MM.1S (cell line): ENCODE data around the gene TLK1.

Experiments
- DNase-seq: peaks from one replicate; pipeline ENCODE4 v3.0.0-alpha.2; 2015
- H2AFZ ChIP-seq: fragments of 300-600 bp; sonication (generic); 2 replicates; pipeline ENCODE4 v1.6.0; 2016; ENCODE audit warnings: antibody characterized with exemption, low read length
- H3F3A ChIP-seq: fragments of 300-600 bp; sonication (generic); 2 replicates; pipeline ENCODE4 v1.6.1; 2016; ENCODE audit warnings: mild to moderate bottlenecking, antibody characterized with exemption, low read length, moderate library complexity, mixed read lengths; ENCODE audit not compliant: insufficient read depth
- H3K27ac ChIP-seq: fragments of 300-600 bp; sonication (generic); 2 replicates; pipeline ENCODE4 v1.5.1; 2016; ENCODE audit warnings: mild to moderate bottlenecking, low read length
- H3K27me3 ChIP-seq: fragments of 300-600 bp; sonication (generic); replicated peaks from 2 replicates; pipeline ENCODE4 v1.6.0; 2016; ENCODE audit warnings: low read length; ENCODE audit not compliant: insufficient read depth
- H3K36me3 ChIP-seq: fragments of 300-600 bp; sonication (generic); replicated peaks from 2 replicates; pipeline ENCODE4 v1.6.1; 2016; ENCODE audit warnings: mild to moderate bottlenecking, low read length, mixed read lengths; ENCODE audit not compliant: insufficient read depth
- H3K4me1 ChIP-seq: fragments of 300-600 bp; sonication (generic); 2 replicates; pipeline ENCODE4 v1.6.1; 2016; ENCODE audit warnings: low read length, mixed read lengths
- H3K4me2 ChIP-seq: fragments of 300-600 bp; sonication (generic); 2 replicates; pipeline ENCODE4 v1.6.0; 2016; ENCODE audit warnings: low read depth, low read length
- H3K4me3 ChIP-seq: fragments of 300-600 bp; sonication (generic); 2 replicates; pipeline ENCODE4 v1.5.1; 2016; ENCODE audit warnings: low read length, mixed read lengths
- H3K79me2 ChIP-seq: fragments of 300-600 bp; sonication (generic); 2 replicates; pipeline ENCODE4 v1.6.1; 2016; ENCODE audit warnings: mixed run types, low read length, mixed read lengths
- H3K9ac ChIP-seq: fragments of 300-600 bp; sonication (generic); 2 replicates; pipeline ENCODE4 v1.6.1; 2016; ENCODE audit warnings: low read length, mixed read lengths
- H3K9me2 ChIP-seq: fragments of 300-600 bp; sonication (generic); replicated peaks from 2 replicates; pipeline ENCODE4 v1.6.1; 2016; ENCODE audit warnings: mild to moderate bottlenecking, low read length, mixed read lengths; ENCODE audit not compliant: insufficient read depth
- H3K9me3 ChIP-seq: fragments of 300-600 bp; sonication (generic); replicated peaks from 2 replicates; pipeline ENCODE4 v1.6.1; 2016; ENCODE audit warnings: mild to moderate bottlenecking, low read length, mixed read lengths; ENCODE audit not compliant: insufficient read depth
- H4K20me1 ChIP-seq: fragments of 300-600 bp; sonication (generic); 2 replicates; pipeline ENCODE4 v1.6.1; 2016; ENCODE audit warnings: mild to moderate bottlenecking, low read length, moderate library complexity, mixed read lengths; ENCODE audit not compliant: insufficient read depth
- CTCF ChIP-seq: fragments of 300-600 bp; sonication (generic); IDR thresholded peaks from 2 replicates; pipeline ENCODE4 v1.5.1; 2016; ENCODE audit warnings: antibody characterized with exemption, low read length, mixed read lengths
- EZH2 ChIP-seq: fragments of 300-600 bp; sonication (generic); optimal IDR thresholded peaks from 2 replicates; pipeline ENCODE3; 2017; ENCODE audit warnings: low read depth, mild to moderate bottlenecking, antibody characterized with exemption, low read length, mixed read lengths
- EZH2phosphoT487 ChIP-seq: fragments of 300-600 bp; sonication (generic); IDR thresholded peaks from 2 replicates; pipeline ENCODE4 v1.6.1; 2018; ENCODE audit warnings: antibody characterized with exemption, low read length

TLK1 gene

GRCh38 chr2:171167352-171167997 is 6.8 kb upstream of the TLK1 start:
- H3K9ac ChIP-seq = no peak overlapping the region
- no peak overlapping the region for H3K4me3 ChIP-seq
- H4K20me1 ChIP-seq = no peaks in the 10 kb centered on the region
- no peak for TF ChIP-seq CTCF
- TF ChIP-seq EZH2 = no peak
- no peak for TF ChIP-seq EZH2phosphoT487
- H3K4me1 ChIP-seq = peaks cover 19% of the 10 kb centered on the region
- DNase-seq = no peak
- H3K4me2 ChIP-seq = no peak overlapping the region
- H2AFZ ChIP-seq = no peak overlapping the region
- no peaks in the 10 kb centered on the region for H3K9me2 ChIP-seq
- no peaks in the 10 kb centered on the region for H3K9me3 ChIP-seq
- H3K79me2 ChIP-seq = no peaks in the 10 kb centered on the region
- no peak overlapping the region for H3K27ac ChIP-seq
- peaks cover 18% of the 10 kb centered on the region for H3F3A ChIP-seq
- no peaks in the 10 kb centered on the region for H3K27me3 ChIP-seq
- no peaks in the 10 kb centered on the region for H3K36me3 ChIP-seq

- no peaks in the 10 kb centered on the region for H4K20me1 ChIP-seq
- no peaks in the 10 kb centered on the region for H3K27me3 ChIP-seq
- no peak overlapping the region for H3K27ac ChIP-seq
- H3F3A ChIP-seq = peaks cover 27% of the 10 kb centered on the region
- no peaks in the 10 kb centered on the region for H3K36me3 ChIP-seq
- no peak for TF ChIP-seq CTCF
- no peak for TF ChIP-seq EZH2phosphoT487
- no peak for TF ChIP-seq EZH2
- no peak overlapping the region for H3K4me2 ChIP-seq
- no peaks in the 10 kb centered on the region for H3K9me3 ChIP-seq
- H3K9me2 ChIP-seq = no peaks in the 10 kb centered on the region
- no peak for DNase-seq
- no peak overlapping the region for H3K4me3 ChIP-seq
- H3K9ac ChIP-seq = no peak overlapping the region
- H2AFZ ChIP-seq = no peak overlapping the region
- H3K4me1 ChIP-seq = peaks cover 21% of the 10 kb centered on the region
- no peaks in the 10 kb centered on the region for H3K79me2 ChIP-seq
Observed at GRCh38 chr2:171166328-171166983, 5.8 kb upstream of the TLK1 start.

- Histone ChIP-seq H3K79me2 (no peaks in the 10 kb centered on the region), H3F3A (peaks cover 31% of the 10 kb centered on the region), H3K9me2 (no peaks in the 10 kb centered on the region), H2AFZ (no peak overlapping the region), H3K9me3 (no peaks in the 10 kb centered on the region), H4K20me1 (no peaks in the 10 kb centered on the region), H3K36me3 (no peaks in the 10 kb centered on the region), H3K27me3 (no peaks in the 10 kb centered on the region), H3K4me1 (peaks cover 21% of the 10 kb centered on the region), H3K9ac (no peak overlapping the region), H3K4me3 (no peak overlapping the region), H3K4me2 (no peak overlapping the region), H3K27ac (no peak overlapping the region)
- DNase-seq = no peak
- TF ChIP-seq CTCF (no peak), EZH2phosphoT487 (no peak), EZH2 (no peak)
Observed at GRCh38 chr2:171165967-171166327, 5.3 kb upstream of the TLK1 start.
